ENCODE measurements around the gene SLC66A2.

The SLC66A2 gene

DNA sequence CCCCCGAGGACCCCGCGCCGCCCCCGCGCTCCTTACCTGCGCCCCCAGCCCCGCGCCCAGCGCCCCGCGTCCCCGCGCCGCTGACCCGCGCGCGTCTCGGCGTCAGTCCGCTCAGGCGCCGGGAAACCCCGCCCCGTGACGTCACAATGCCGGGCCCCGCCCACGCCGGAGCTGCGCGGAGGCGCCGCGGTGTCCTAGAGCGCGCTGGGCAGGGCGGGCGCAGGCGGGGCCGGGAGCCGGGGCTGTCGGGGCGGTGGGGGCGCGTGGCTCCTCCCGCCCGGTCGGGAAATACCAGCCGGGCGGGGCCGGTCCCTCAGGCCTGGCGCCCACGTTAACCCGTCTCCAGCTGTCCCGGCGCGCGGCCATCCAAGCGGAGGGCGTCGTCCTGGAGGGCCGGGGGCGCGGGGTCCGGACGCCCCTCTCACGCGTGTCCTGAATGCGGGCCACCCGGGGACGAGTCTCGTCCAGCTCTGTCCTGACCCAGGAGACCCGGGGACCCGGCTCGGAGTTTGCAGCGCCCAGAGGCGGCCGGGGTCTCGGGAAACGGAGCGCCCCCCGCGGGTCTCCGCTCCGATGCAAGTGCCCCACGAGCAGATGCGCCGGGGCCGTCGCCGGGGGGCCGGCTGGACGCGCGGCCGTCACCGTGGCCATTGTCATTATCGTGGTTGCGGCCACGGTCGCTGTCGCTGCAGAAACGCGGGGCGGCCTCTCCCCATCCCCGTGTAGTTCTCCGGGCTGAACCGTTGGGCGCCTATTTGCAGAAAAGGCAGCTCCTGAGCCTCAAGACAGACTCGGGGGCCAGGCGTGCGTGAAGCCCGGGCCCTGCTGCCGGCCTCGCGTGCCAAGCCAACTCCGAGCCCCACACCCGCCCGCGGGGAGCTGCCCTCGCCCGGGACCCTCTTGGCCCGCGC lies at the start of gene SLC66A2:
Gene SLC66A2, minus strand, starts transcription at position 109 of the 911 bp plus-strand sequence. CDS start 727 bp downstream, outside the sequence.
- TF ChIP-seq TAF1 (IDR thresholded peaks at IDR 0.05; ENCODE audit: low read depth) = peak; percentile 47; the same call in 1 of the 2 replicates
- TF ChIP-seq ZBTB7A (IDR thresholded peaks at IDR 0.05; ENCODE audit: low read depth) = peak; percentile 98
- peak; percentile 53; the same call in 1 of the 2 replicates for TF ChIP-seq CREB1 (IDR thresholded peaks at IDR 0.05; ENCODE audit: low read depth)
- TF ChIP-seq MAX (IDR thresholded peaks at IDR 0.05) = peak; percentile 52; the same call in 1 of the 2 replicates
- TF ChIP-seq TEAD4 (IDR thresholded peaks at IDR 0.05) = 0 out of 2 replicates have a peak, but pooled peaks have one; percentile 3
- peak; percentile 57; the same call in 1 of the 2 replicates for TF ChIP-seq YY1 (IDR thresholded peaks at IDR 0.05; ENCODE audit: low read depth)
- no peak for TF ChIP-seq CEBPB (IDR thresholded peaks at IDR 0.05)
- 0 out of 2 replicates have a peak, but pooled peaks have one; percentile 21 for TF ChIP-seq TCF12 (IDR thresholded peaks at IDR 0.05; ENCODE audit: low read depth)
- TF ChIP-seq FOXM1 (IDR thresholded peaks at IDR 0.05; ENCODE audit: borderline replicate concordance, low read depth) = no peak
- peak; percentile 65; the same call in 1 of the 2 replicates for TF ChIP-seq EGR1 (IDR thresholded peaks at IDR 0.05)
- TF ChIP-seq RAD21 (IDR thresholded peaks at IDR 0.05; ENCODE audit: low read depth) = peak; percentile 1; the same call in 1 of the 2 replicates

- TF ChIP-seq TEAD4 (IDR thresholded peaks at IDR 0.05) = no peak
- TF ChIP-seq TAF1 (IDR thresholded peaks at IDR 0.05; ENCODE audit: low read depth) = no peak
- TF ChIP-seq FOXM1 (IDR thresholded peaks at IDR 0.05; ENCODE audit: borderline replicate concordance, low read depth) = no peak
- TF ChIP-seq NFIC (IDR thresholded peaks at IDR 0.05) = no peak
- TF ChIP-seq ZBTB7A (IDR thresholded peaks at IDR 0.05; ENCODE audit: low read depth) = no peak
- TF ChIP-seq CEBPB (IDR thresholded peaks at IDR 0.05) = no peak
- no peak for TF ChIP-seq RAD21 (IDR thresholded peaks at IDR 0.05; ENCODE audit: low read depth)
- TF ChIP-seq REST (IDR thresholded peaks at IDR 0.05; ENCODE audit: low read depth) = no peak
- TF ChIP-seq, protein P1, sequence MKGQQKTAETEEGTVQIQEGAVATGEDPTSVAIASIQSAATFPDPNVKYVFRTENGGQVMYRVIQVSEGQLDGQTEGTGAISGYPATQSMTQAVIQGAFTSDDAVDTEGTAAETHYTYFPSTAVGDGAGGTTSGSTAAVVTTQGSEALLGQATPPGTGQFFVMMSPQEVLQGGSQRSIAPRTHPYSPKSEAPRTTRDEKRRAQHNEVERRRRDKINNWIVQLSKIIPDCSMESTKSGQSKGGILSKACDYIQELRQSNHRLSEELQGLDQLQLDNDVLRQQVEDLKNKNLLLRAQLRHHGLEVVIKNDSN (IDR thresholded peaks at IDR 0.05) = no peak
- no peak for TF ChIP-seq MAX (IDR thresholded peaks at IDR 0.05)
- no peak for TF ChIP-seq TCF12 (IDR thresholded peaks at IDR 0.05; ENCODE audit: low read depth)
- TF ChIP-seq YY1 (IDR thresholded peaks at IDR 0.05; ENCODE audit: low read depth) = no peak
Measured at GRCh38 chr18:80000877-80001276, 49.4 kb upstream of the SLC66A2 start.

- TF ChIP-seq TAF1 (IDR thresholded peaks at IDR 0.05; ENCODE audit: low read depth) (no peak), FOXM1 (IDR thresholded peaks at IDR 0.05; ENCODE audit: borderline replicate concordance, low read depth) (no peak), MAX (IDR thresholded peaks at IDR 0.05) (no peak), RAD21 (IDR thresholded peaks at IDR 0.05; ENCODE audit: low read depth) (no peak), CREB1 (IDR thresholded peaks at IDR 0.05; ENCODE audit: low read depth) (no peak), YY1 (IDR thresholded peaks at IDR 0.05; ENCODE audit: low read depth) (no peak), EGR1 (IDR thresholded peaks at IDR 0.05) (no peak), TCF12 (IDR thresholded peaks at IDR 0.05; ENCODE audit: low read depth) (no peak), CEBPB (IDR thresholded peaks at IDR 0.05) (no peak), EP300 (IDR thresholded peaks at IDR 0.05; ENCODE audit: borderline replicate concordance) (no peak), TEAD4 (IDR thresholded peaks at IDR 0.05) (no peak), NFIC (IDR thresholded peaks at IDR 0.05) (no peak), REST (IDR thresholded peaks at IDR 0.05; ENCODE audit: low read depth) (no peak), ZBTB7A (IDR thresholded peaks at IDR 0.05; ENCODE audit: low read depth) (no peak)
- TF ChIP-seq, protein P1 (IDR thresholded peaks at IDR 0.05) = no peak
Measured at GRCh38 chr18:79991494-79991893, 40.0 kb upstream of the SLC66A2 start.

- TF ChIP-seq REST (IDR thresholded peaks at IDR 0.05; ENCODE audit: low read depth) (no peak), RAD21 (IDR thresholded peaks at IDR 0.05; ENCODE audit: low read depth) (no peak), EP300 (IDR thresholded peaks at IDR 0.05; ENCODE audit: borderline replicate concordance) (no peak)
Measured at GRCh38 chr18:79989195-79989497, 37.7 kb upstream of the SLC66A2 start.
